CD4-positive, CD25-positive, alpha-beta regulatory T cell (primary cell): ENCODE results near the gene XAGE1A. TPM values are rescaled to one million over a fixed set of nuclear protein-coding genes. Genes with fewer than 3 reads are reported as not detected.
"Not testable (repeated sequence)": the region's sequence is repeated elsewhere in the genome, so short reads cannot be mapped to it uniquely, and the experiment has no call there.

ENCODE experiments used
- ATAC-seq, 2 donors: fragments of 150-1000 bp; cut with Tn5 transposase; one replicate each; pipeline ENCODE4 v1.10.0; 2021; ENCODE audit warnings: low read depth in 2 of 2, moderate number of reproducible peaks in 2 of 2, moderate library complexity in 1 of 2
- DNase-seq, 3 donors: peaks; one replicate each; pipeline versions ENCODE4 v3.0.0 to v3.0.0-alpha.2; 2012 to 2022; ENCODE audit warnings: mixed read lengths in 1 of 3
- H3K27ac ChIP-seq: one replicate; pipeline ENCODE4 v1.7.0; 2013; ENCODE audit warnings: mild to moderate bottlenecking, low read length; ENCODE audit not compliant: insufficient read depth, poor library complexity, severe bottlenecking
- H3K27me3 ChIP-seq: one replicate; pipeline ENCODE4 v1.7.0; 2013; ENCODE audit warnings: low read length; ENCODE audit not compliant: control insufficient read depth, insufficient read depth
- H3K36me3 ChIP-seq: one replicate; pipeline ENCODE4 v1.7.0; 2013; ENCODE audit warnings: mild to moderate bottlenecking, low read length, moderate library complexity; ENCODE audit not compliant: control insufficient read depth, insufficient read depth
- H3K4me1 ChIP-seq: 2 replicates; pipeline ENCODE4 v1.7.0; 2013; ENCODE audit warnings: mild to moderate bottlenecking, low read length; ENCODE audit not compliant: insufficient read depth, control insufficient read depth, poor library complexity, severe bottlenecking
- H3K4me3 ChIP-seq: one replicate; pipeline ENCODE4 v1.7.0; 2013; ENCODE audit warnings: low read depth, mild to moderate bottlenecking, low read length, moderate library complexity
- H3K9me3 ChIP-seq, 2 experiments: 1 replicate in 1 of 2; 2 replicates in 1 of 2; pipeline ENCODE4 v1.7.0; 2013; ENCODE audit warnings: low read length in 2 of 2, mild to moderate bottlenecking in 1 of 2, moderate library complexity in 1 of 2; ENCODE audit not compliant: control insufficient read depth in 2 of 2
- H3K27ac Mint-ChIP-seq, 3 donors: one replicate each; pipeline ENCODE4 v1.8.0; 2020 to 2022; ENCODE audit warnings: mild to moderate bottlenecking in 3 of 3, mixed read lengths in 3 of 3, moderate library complexity in 2 of 3
- H3K27me3 Mint-ChIP-seq: one replicate; pipeline ENCODE4 v1.8.0; 2022; ENCODE audit warnings: mild to moderate bottlenecking, mixed read lengths
- H3K36me3 Mint-ChIP-seq: one replicate; pipeline ENCODE4 v1.8.0; 2020; ENCODE audit warnings: mixed read lengths
- H3K4me1 Mint-ChIP-seq, 4 donors: one replicate each; pipeline ENCODE4 v1.8.0; 2020 to 2022; ENCODE audit warnings: mixed read lengths in 4 of 4, mild to moderate bottlenecking in 1 of 4
- H3K4me3 Mint-ChIP-seq, 4 donors: one replicate each; pipeline ENCODE4 v1.8.0; 2020 to 2022; ENCODE audit warnings: mild to moderate bottlenecking in 4 of 4, mixed read lengths in 4 of 4, moderate library complexity in 3 of 4
- H3K9me3 Mint-ChIP-seq, 7 donors: one replicate each; pipeline ENCODE4 v1.8.0; 2020 to 2022; ENCODE audit warnings: mixed read lengths in 7 of 7, mild to moderate bottlenecking in 3 of 7, moderate library complexity in 2 of 7
- polyA plus RNA-seq, 4 donors: library from polyadenylated mRNA; unstranded; fragments of 300-500 nt; fragmentation: Illumina TruSeq; gene quantifications; one replicate each; pipeline ENCODE4 v1.2.3, GENCODE V29; 2021
- total RNA-seq: library from RNA; stranded (reverse); gene quantifications from one replicate; pipeline ENCODE4 v1.2.3, GENCODE V29; 2022

XAGE1A gene, protein sequence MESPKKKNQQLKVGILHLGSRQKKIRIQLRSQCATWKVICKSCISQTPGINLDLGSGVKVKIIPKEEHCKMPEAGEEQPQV
- total RNA-seq (not detected), polyA plus RNA-seq (not detected)

DNA sequence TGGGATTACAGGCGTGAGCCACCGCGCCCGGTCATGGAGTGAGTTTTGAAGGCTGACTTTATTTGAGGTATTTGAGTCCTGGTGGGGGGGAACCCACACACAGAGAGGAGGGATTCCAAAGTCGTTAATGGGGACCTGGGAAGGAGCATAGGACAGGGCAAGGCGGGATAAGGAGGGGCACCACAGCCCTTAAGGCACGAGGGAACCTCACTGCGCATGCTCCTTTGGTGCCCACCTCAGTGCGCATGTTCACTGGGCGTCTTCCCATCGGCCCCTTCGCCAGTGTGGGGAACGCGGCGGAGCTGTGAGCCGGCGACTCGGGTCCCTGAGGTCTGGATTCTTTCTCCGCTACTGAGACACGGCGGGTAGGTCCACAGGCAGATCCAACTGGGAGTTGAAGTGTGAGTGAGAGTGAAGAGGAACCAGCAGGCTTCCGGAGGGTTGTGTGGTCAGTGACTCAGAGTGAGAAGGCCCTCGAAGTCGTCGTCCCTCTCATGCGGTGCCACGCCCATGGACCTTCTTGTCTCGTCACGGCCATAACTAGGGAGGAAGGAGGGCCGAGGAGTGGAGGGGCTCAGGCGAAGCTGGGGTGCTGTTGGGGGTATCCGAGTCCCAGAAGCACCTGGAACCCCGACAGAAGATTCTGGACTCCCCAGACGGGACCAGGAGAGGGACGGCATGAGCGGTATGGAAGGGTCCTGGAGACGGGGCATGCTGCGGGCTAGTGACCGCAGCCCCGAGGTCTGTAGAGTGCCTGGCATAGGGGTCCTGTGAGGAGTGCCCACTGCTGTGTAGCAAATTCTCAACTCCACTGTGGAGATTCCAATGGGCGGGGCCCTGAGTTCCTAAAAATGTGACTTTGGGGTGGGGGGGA, at the start of gene XAGE1A:
Gene XAGE1A (plus strand): TSS at position 264 of the 874 bp plus-strand sequence. CDS start 1,554 bp downstream, outside the sequence.
- ATAC-seq, H3K36me3 ChIP-seq, H3K4me1 Mint-ChIP-seq, H3K4me3 Mint-ChIP-seq, H3K27ac ChIP-seq, H3K27me3 Mint-ChIP-seq, DNase-seq, H3K9me3 Mint-ChIP-seq, H3K9me3 ChIP-seq, H3K4me1 ChIP-seq, H3K4me3 ChIP-seq, H3K27me3 ChIP-seq, H3K36me3 Mint-ChIP-seq, H3K27ac Mint-ChIP-seq: not testable (repeated sequence)

DNA sequence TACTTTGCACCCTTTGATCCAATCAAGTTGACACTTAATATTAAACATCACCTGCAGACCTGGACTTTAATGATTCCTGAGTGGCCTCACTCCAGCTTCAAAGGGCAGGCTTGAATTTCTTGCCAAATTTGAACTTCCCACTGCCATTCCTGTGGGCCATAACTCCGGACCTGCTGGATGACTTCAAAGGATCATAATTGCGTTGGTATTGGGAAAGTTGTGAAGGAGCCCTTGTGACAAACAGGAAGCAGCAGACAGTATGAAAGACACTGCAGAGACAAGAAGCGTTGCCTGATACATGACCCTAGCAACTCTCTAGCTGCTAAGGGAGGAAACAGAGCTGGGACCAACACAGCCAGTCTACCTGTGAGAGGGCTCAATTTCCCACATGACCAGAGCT, 43.6 kb upstream of the XAGE1A start:
- not testable (repeated sequence) for H3K36me3 Mint-ChIP-seq, H3K4me1 ChIP-seq, H3K4me1 Mint-ChIP-seq, H3K36me3 ChIP-seq, H3K9me3 Mint-ChIP-seq, H3K27ac Mint-ChIP-seq, H3K27ac ChIP-seq, ATAC-seq, H3K9me3 ChIP-seq, H3K4me3 ChIP-seq, DNase-seq, H3K27me3 ChIP-seq, H3K27me3 Mint-ChIP-seq, H3K4me3 Mint-ChIP-seq

DNA sequence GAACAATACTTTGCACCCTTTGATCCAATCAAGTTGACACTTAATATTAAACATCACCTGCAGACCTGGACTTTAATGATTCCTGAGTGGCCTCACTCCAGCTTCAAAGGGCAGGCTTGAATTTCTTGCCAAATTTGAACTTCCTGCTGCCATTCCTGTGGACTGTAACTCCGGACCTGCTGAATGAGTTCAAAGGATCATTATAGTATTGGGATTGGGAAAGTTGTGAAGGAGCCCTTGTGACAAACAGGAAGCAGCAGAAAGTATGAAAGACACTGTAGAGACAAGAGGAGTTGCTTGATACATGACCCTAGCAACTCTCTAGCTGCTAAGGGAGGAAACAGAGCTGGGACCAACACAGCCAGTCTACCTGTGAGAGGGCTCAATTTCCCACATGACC, 24.3 kb upstream of the XAGE1A start:
- not testable (repeated sequence) for H3K27me3 Mint-ChIP-seq, H3K27me3 ChIP-seq, DNase-seq, H3K9me3 ChIP-seq, ATAC-seq, H3K36me3 ChIP-seq, H3K36me3 Mint-ChIP-seq, H3K9me3 Mint-ChIP-seq, H3K4me3 ChIP-seq, H3K27ac ChIP-seq, H3K27ac Mint-ChIP-seq, H3K4me1 Mint-ChIP-seq, H3K4me3 Mint-ChIP-seq, H3K4me1 ChIP-seq

DNA sequence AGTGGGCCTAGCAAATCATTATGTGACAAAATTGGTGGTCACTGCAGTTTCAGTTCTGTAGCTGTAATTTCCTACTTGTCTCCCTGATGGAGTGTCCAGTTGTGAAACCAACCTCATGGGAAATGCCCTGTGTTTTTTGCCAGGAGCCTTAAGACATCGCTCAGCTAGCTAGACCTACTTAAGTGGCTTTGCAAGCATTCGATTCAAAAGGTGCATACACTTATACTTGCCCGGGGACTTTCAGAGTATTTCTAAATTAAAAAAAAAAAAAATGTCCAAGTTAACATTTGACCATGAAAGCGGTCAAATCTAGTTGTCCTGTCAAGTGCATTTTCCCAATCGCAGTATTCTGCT, 788 bp downstream of the XAGE1A start:
- H3K27me3 Mint-ChIP-seq, ATAC-seq, H3K36me3 ChIP-seq, H3K27ac Mint-ChIP-seq, H3K36me3 Mint-ChIP-seq, H3K4me1 ChIP-seq, H3K27me3 ChIP-seq, H3K9me3 ChIP-seq, H3K27ac ChIP-seq, H3K4me1 Mint-ChIP-seq, H3K4me3 ChIP-seq, H3K4me3 Mint-ChIP-seq, DNase-seq, H3K9me3 Mint-ChIP-seq: not testable (repeated sequence)

DNA sequence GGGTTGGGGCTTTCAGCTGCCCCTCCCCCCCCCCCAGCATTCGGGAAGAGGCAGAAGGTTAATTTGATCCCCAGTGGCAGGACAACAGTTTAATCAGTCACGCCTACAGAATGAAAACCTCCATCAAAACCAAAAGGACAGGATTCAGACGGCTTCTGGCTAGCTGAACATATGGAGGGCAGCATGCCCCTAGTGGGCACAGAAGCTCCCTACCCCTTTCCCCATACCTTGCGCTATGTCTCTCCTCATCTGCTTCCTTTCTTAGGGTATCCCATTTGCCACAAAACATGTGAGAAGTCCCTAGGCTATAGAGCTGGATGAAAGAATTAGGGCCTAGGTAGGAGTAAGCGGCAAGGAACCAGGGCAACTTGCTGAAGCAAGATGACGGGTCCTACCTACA, 5.8 kb downstream of the XAGE1A start:
- H3K4me3 ChIP-seq, H3K36me3 ChIP-seq, H3K4me1 Mint-ChIP-seq, H3K27ac ChIP-seq, ATAC-seq, H3K36me3 Mint-ChIP-seq, DNase-seq, H3K27me3 ChIP-seq, H3K9me3 ChIP-seq, H3K4me3 Mint-ChIP-seq, H3K27ac Mint-ChIP-seq, H3K4me1 ChIP-seq, H3K9me3 Mint-ChIP-seq, H3K27me3 Mint-ChIP-seq: not testable (repeated sequence)

DNA sequence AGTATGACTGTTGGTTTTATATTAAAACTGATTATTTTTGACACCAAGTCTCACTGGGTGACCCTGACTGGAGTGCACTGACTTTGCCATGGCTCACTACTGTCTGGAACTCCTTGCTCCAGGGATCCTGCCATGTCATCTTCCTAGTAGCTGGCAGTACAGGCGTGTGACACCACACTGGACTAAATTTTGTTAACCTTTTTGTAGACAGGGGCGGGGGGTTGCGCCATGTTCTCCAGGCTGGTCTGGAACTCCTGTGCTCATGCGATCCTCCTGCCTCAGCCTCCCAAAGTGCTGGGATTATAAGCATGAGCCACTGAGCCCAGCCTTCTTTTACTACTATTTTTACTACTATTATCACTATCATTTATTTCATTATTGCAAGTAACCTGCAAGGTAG, 8.9 kb downstream of the XAGE1A start:
- no peaks in the 10 kb centered on the region for H3K36me3 ChIP-seq
- no peaks in the 10 kb centered on the region for H3K9me3 Mint-ChIP-seq
- no peak overlapping the region for H3K4me3 Mint-ChIP-seq

DNA sequence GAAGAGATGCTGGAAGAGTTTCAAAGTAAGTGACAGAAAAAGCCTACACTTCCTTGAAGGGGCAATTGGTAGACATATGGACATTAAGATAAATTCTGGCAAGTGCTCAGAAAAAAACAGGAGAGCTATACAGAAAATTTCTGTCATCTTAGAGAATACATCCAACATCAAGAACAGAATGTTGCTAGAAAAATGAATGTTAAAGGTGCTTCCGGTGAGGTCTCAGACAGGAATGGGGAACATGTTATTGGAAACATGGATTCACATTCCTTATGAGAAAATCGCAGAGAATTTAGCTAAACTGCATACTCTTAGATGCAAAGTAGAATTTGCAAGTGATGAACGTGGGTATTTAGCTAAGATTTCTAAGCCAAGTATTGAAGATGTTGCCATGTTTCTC, 11.7 kb downstream of the XAGE1A start:
- H3K27me3 Mint-ChIP-seq = no peaks in the 10 kb centered on the region
- ATAC-seq (no peak), DNase-seq (no peak)

More for the DNA sequence above, 8.9 kb downstream of the XAGE1A start:
- ATAC-seq (no peak), DNase-seq (no peak)
- Mint-ChIP-seq H3K36me3 (no peaks in the 10 kb centered on the region), H3K4me1 (no peaks in the 10 kb centered on the region), H3K27ac (no peak overlapping the region), H3K27me3 (no peaks in the 10 kb centered on the region)
- no peak overlapping the region for H3K4me3 ChIP-seq
- H3K27ac ChIP-seq = no peak overlapping the region
- no peaks in the 10 kb centered on the region for H3K4me1 ChIP-seq
- no peaks in the 10 kb centered on the region for H3K9me3 ChIP-seq
- H3K27me3 ChIP-seq = no peaks in the 10 kb centered on the region

DNA sequence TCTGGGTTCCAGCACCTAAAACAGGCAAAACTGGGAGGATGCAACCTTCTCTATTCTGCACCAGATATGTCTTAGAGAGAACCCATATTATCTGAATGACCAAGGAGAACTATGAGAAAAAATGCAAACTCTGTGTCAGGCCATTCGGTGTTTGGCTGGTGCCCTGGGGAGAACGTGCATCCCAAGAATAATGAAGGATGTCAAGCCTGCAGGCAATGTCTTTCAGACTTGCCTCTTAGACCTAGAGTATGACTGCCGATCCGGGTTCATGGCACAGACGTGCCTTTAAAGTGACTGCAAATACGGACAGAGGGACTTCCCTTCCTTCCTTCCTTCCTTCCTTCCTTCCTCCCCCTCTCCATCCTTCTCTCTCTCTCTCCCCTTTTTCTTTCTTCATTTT, 14.3 kb downstream of the XAGE1A start:
- Mint-ChIP-seq H3K27me3 (no peaks in the 10 kb centered on the region), H3K36me3 (no peaks in the 10 kb centered on the region), H3K9me3 (no peaks in the 10 kb centered on the region), H3K27ac (no peak overlapping the region), H3K4me3 (no peak overlapping the region), H3K4me1 (no peaks in the 10 kb centered on the region)
- ATAC-seq = no peak
- DNase-seq = no peak
- Histone ChIP-seq H3K4me1 (no peaks in the 10 kb centered on the region), H3K36me3 (no peaks in the 10 kb centered on the region), H3K27me3 (no peaks in the 10 kb centered on the region), H3K4me3 (no peak overlapping the region), H3K9me3 (no peaks in the 10 kb centered on the region), H3K27ac (no peak overlapping the region)

More for the DNA sequence above, 11.7 kb downstream of the XAGE1A start:
- no peaks in the 10 kb centered on the region for H3K36me3 Mint-ChIP-seq
- H3K27ac Mint-ChIP-seq = no peak overlapping the region
- no peaks in the 10 kb centered on the region for H3K9me3 ChIP-seq
- no peaks in the 10 kb centered on the region for H3K36me3 ChIP-seq
- no peak overlapping the region for H3K4me3 Mint-ChIP-seq
- H3K9me3 Mint-ChIP-seq = no peaks in the 10 kb centered on the region
- H3K4me3 ChIP-seq = no peak overlapping the region
- H3K27ac ChIP-seq = no peak overlapping the region
- no peaks in the 10 kb centered on the region for H3K27me3 ChIP-seq
- no peaks in the 10 kb centered on the region for H3K4me1 ChIP-seq
- no peaks in the 10 kb centered on the region for H3K4me1 Mint-ChIP-seq
